Breast epithelium (tissue), 4 donors: ENCODE results near the gene ANGEL2. TPM values are rescaled to one million over a fixed set of nuclear protein-coding genes. Genes with fewer than 3 reads are reported as not detected.

ENCODE experiments used
- DNase-seq, 2 donors: peaks; one replicate each; pipeline ENCODE4 v3.0.0-alpha.2; 2019; ENCODE audit warnings: low spot score in 2 of 2
- H3K27ac ChIP-seq, 2 donors: fragments of 200-600 bp; sonication (generic) in 1 of 2; one replicate each; pipeline ENCODE4 v1.5.1; 2016 to 2019; ENCODE audit warnings: mild to moderate bottlenecking in 1 of 2
- H3K27me3 ChIP-seq, 2 donors: fragments of 200-600 bp; sonication (generic) in 1 of 2; one replicate each; pipeline versions ENCODE4 v1.5.1 to v1.6.0; 2017 to 2019; ENCODE audit warnings: control low read depth in 1 of 2, mild to moderate bottlenecking in 1 of 2
- H3K36me3 ChIP-seq: fragments of 200-600 bp; one replicate; pipeline ENCODE4 v1.5.1; 2019
- H3K4me1 ChIP-seq, 2 donors: fragments of 200-600 bp; sonication (generic); one replicate each; pipeline ENCODE4 v1.5.1; 2016 to 2019; ENCODE audit warnings: control low read depth in 1 of 2
- H3K4me3 ChIP-seq, 3 donors: fragments of 200-600 bp; sonication (generic); 1 replicate in 2 of 3; 2 replicates in 1 of 3; pipeline ENCODE4 v1.5.1; 2016 to 2019; ENCODE audit warnings: mild to moderate bottlenecking in 3 of 3, moderate library complexity in 2 of 3
- H3K9me3 ChIP-seq, 2 donors: fragments of 200-600 bp; sonication (generic) in 1 of 2; one replicate each; pipeline ENCODE4 v1.5.1; 2016 to 2019; ENCODE audit warnings: control low read depth in 1 of 2
- POLR2A ChIP-seq: fragments of 450-650 bp; IDR thresholded peaks from one replicate; pipeline ENCODE4 v1.6.1; 2016; ENCODE audit warnings: antibody characterized with exemption, mild to moderate bottlenecking, moderate library complexity
- POLR2AphosphoS5 ChIP-seq, 3 donors: sonication (generic); formaldehyde crosslinking; IDR thresholded peaks; one replicate each; pipeline ENCODE4 v1.6.1; 2017; ENCODE audit warnings: antibody characterized with exemption in 3 of 3
- intact Hi-C: fragments of 100-400 bp; cut with DNase I; formaldehyde crosslinking; loops from one replicate; pipeline ENCODE4 v1.15.1; 2023; ENCODE audit warnings: low total_unique reads
- total RNA-seq, 3 donors: library from RNA; depleted of rRNA; stranded (reverse); fragments of >200 nt; gene quantifications; one replicate each; pipeline ENCODE4 v1.1.0, GENCODE V29; 2016
- TF ChIP-seq, protein P1 (sequence below), 3 donors: fragments of 450-650 bp; IDR thresholded peaks; one replicate each; pipeline ENCODE4 v1.5.1; 2016 to 2017; ENCODE audit warnings: antibody characterized with exemption in 3 of 3, mild to moderate bottlenecking in 3 of 3, moderate library complexity in 3 of 3

Gene ANGEL2
- total RNA-seq, 3 donors from 2014 or later = 60.5 to 84.0 (median 72.4) TPM

DNA sequence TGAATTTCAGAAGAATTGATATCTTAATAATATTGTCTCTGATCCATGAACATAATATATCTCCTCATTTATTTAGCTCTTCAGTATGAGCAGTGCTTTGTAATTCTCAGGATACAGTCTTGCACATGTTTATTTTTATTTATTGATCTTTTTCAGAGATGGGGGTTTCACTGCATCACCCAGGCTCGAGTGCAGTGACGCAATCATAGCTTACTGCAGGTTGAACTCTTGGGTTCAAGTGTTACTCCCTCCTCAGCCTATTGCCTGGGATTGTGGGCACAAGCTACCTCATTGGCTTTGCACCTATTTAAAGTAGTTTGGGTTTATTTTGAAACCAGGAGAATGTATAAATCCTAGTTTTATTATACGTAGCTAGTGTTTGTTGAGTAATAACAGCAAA lies 40.1 kb upstream of the ANGEL2 start:
- no peaks in the 10 kb centered on the region for H3K27me3 ChIP-seq
- no peaks in the 10 kb centered on the region for H3K36me3 ChIP-seq
- DNase-seq = no peak
- peaks cover 0 to 5% of the 10 kb centered on the region in 2 donors for H3K9me3 ChIP-seq
- TF ChIP-seq, protein P1, sequence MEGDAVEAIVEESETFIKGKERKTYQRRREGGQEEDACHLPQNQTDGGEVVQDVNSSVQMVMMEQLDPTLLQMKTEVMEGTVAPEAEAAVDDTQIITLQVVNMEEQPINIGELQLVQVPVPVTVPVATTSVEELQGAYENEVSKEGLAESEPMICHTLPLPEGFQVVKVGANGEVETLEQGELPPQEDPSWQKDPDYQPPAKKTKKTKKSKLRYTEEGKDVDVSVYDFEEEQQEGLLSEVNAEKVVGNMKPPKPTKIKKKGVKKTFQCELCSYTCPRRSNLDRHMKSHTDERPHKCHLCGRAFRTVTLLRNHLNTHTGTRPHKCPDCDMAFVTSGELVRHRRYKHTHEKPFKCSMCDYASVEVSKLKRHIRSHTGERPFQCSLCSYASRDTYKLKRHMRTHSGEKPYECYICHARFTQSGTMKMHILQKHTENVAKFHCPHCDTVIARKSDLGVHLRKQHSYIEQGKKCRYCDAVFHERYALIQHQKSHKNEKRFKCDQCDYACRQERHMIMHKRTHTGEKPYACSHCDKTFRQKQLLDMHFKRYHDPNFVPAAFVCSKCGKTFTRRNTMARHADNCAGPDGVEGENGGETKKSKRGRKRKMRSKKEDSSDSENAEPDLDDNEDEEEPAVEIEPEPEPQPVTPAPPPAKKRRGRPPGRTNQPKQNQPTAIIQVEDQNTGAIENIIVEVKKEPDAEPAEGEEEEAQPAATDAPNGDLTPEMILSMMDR (IDR thresholded peaks at IDR 0.05) = no peak
- no peak for TF ChIP-seq POLR2A
- no peak for TF ChIP-seq POLR2AphosphoS5 (IDR thresholded peaks at IDR 0.05)
- no peak overlapping the region for H3K4me3 ChIP-seq
- H3K4me1 ChIP-seq = no peaks in the 10 kb centered on the region
- no peak overlapping the region for H3K27ac ChIP-seq
- intact Hi-C loops = no loop called here

- TF ChIP-seq POLR2AphosphoS5 (IDR thresholded peaks at IDR 0.05) = no peak
- TF ChIP-seq POLR2A = no peak
- TF ChIP-seq, protein P1 (IDR thresholded peaks at IDR 0.05) = no peak
- peaks cover 0 to 5% of the 10 kb centered on the region in 2 donors for H3K9me3 ChIP-seq
- no peak overlapping the region for H3K27ac ChIP-seq
- H3K4me1 ChIP-seq = no peaks in the 10 kb centered on the region
- intact Hi-C loops = no loop called here
- H3K27me3 ChIP-seq = no peaks in the 10 kb centered on the region
- no peaks in the 10 kb centered on the region for H3K36me3 ChIP-seq
- H3K4me3 ChIP-seq = no peak overlapping the region
- no peak for DNase-seq
These were observed 39.3 kb upstream of the ANGEL2 start for GRCh38 chr1:213054733-213055591.

- no peak for TF ChIP-seq POLR2A
- TF ChIP-seq, protein P1 (IDR thresholded peaks at IDR 0.05) = no peak
- no peak for TF ChIP-seq POLR2AphosphoS5 (IDR thresholded peaks at IDR 0.05)
- H3K9me3 ChIP-seq = peaks cover 0 to 3% of the 10 kb centered on the region in 2 donors
- DNase-seq = no peak
- no peak overlapping the region for H3K27ac ChIP-seq
- no peaks in the 10 kb centered on the region for H3K27me3 ChIP-seq
- H3K4me3 ChIP-seq = no peak overlapping the region
- H3K36me3 ChIP-seq = no peaks in the 10 kb centered on the region
- H3K4me1 ChIP-seq = no peaks in the 10 kb centered on the region
- intact Hi-C loops = no loop called here
These were observed 38.5 kb upstream of the ANGEL2 start for GRCh38 chr1:213054142-213054541.

GRCh38 chr1:213053455-213053854 lies 37.8 kb upstream of the ANGEL2 start:
- Histone ChIP-seq H3K9me3 (no peaks in the 10 kb centered on the region), H3K4me3 (no peak overlapping the region), H3K36me3 (no peaks in the 10 kb centered on the region), H3K27ac (no peak overlapping the region), H3K27me3 (peaks cover 0 to under 1% of the 10 kb centered on the region in 2 donors), H3K4me1 (no peaks in the 10 kb centered on the region)
- TF ChIP-seq POLR2A (no peak), POLR2AphosphoS5 (IDR thresholded peaks at IDR 0.05) (no peak)
- TF ChIP-seq, protein P1 (IDR thresholded peaks at IDR 0.05) = no peak
- intact Hi-C loops = no loop called here
- no peak for DNase-seq

GRCh38 chr1:213051881-213052202 lies 36.2 kb upstream of the ANGEL2 start:
- H3K9me3 ChIP-seq = no peaks in the 10 kb centered on the region
- intact Hi-C loops = no loop called here
- no peak overlapping the region for H3K27ac ChIP-seq
- H3K27me3 ChIP-seq = peaks cover 0 to 9% of the 10 kb centered on the region in 2 donors
- no peak for DNase-seq
- H3K4me3 ChIP-seq = peak overlapping the region; percentile 86 to 96 (median 94)
- H3K4me1 ChIP-seq = no peaks in the 10 kb centered on the region
- H3K36me3 ChIP-seq = no peaks in the 10 kb centered on the region
- no peak for TF ChIP-seq POLR2AphosphoS5 (IDR thresholded peaks at IDR 0.05)
- TF ChIP-seq POLR2A = no peak
- TF ChIP-seq, protein P1 (IDR thresholded peaks at IDR 0.05) = no peak
